ENCODE measurements around the gene ERLEC1.
"Not testable (repeated sequence)": the region's sequence is repeated elsewhere in the genome, so short reads cannot be mapped to it uniquely, and the experiment has no call there.

ERLEC1 gene

GRCh38 chr2:53841651-53842050 is 54.8 kb downstream of the ERLEC1 start:
- DNase-seq = not testable (repeated sequence)

- DNase-seq = no peak
Measured at GRCh38 chr2:53842891-53843290, 56.0 kb downstream of the ERLEC1 start.

GRCh38 chr2:53843595-53843994 is 56.8 kb downstream of the ERLEC1 start:
- no peak for DNase-seq

DNA sequence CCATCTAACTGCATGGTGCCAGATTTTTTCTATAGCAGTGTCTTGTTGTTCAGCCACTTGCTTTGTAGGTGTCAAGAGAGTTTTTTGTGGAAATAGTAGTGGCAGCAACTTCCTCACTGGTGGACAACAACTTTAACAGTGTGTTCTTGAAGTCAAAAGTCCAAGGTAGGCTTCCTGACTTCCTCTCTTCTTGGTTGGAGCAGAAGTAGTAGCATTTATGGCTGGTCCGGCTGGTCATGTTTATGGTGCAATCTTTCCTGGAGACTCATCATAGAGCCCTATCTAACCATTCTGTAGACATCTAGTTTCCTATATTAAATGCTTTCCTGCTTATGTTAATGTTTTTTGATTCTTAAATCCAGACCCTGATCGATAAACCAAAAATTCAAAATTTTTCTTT is 61.2 kb downstream of the ERLEC1 start:
- DNase-seq = no peak

GRCh38 chr2:53851052-53851757 is 64.4 kb downstream of the ERLEC1 start:
- DNase-seq = not testable (repeated sequence)

GRCh38 chr2:53852532-53852931 is 65.7 kb downstream of the ERLEC1 start:
- DNase-seq = no peak

DNA sequence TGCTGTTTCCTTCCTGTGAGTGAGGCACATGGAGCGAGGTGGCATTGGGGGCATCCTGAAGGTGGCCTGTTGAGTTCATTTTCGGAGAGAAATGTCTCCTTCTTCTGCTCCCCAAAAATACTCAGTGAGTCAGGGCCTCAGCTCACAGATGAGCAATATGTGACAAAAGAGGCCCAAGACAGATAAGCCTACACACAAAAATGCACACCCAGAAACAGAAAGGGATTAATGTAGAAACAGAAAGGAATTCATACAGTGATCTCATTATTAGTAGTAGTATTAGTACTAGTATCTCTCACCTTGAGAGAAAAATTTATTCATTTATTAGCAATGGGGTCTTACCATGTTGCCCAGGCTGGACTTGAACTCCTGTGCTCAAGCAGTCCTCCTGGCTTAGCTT is 67.8 kb downstream of the ERLEC1 start:
- DNase-seq = no peak

DNA sequence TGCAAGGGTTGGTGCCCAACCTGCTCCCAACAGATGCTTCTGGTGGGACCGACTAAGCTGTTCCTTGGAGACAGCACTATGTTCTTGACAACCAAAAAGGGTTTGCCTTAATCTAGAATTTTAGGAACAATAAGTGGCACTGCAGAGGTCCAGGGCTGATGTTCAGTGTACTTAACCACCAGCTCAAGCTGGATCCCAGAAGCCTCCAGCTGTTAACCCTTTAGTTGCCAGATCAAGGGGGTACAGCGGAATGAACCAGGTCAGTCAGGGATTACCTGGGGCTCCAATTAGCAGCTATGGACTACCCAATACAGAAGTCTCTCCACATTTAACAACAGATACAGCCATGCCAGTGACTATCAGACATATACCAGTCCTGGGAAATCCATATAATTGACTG is 69.4 kb downstream of the ERLEC1 start:
- no peak for DNase-seq

DNA sequence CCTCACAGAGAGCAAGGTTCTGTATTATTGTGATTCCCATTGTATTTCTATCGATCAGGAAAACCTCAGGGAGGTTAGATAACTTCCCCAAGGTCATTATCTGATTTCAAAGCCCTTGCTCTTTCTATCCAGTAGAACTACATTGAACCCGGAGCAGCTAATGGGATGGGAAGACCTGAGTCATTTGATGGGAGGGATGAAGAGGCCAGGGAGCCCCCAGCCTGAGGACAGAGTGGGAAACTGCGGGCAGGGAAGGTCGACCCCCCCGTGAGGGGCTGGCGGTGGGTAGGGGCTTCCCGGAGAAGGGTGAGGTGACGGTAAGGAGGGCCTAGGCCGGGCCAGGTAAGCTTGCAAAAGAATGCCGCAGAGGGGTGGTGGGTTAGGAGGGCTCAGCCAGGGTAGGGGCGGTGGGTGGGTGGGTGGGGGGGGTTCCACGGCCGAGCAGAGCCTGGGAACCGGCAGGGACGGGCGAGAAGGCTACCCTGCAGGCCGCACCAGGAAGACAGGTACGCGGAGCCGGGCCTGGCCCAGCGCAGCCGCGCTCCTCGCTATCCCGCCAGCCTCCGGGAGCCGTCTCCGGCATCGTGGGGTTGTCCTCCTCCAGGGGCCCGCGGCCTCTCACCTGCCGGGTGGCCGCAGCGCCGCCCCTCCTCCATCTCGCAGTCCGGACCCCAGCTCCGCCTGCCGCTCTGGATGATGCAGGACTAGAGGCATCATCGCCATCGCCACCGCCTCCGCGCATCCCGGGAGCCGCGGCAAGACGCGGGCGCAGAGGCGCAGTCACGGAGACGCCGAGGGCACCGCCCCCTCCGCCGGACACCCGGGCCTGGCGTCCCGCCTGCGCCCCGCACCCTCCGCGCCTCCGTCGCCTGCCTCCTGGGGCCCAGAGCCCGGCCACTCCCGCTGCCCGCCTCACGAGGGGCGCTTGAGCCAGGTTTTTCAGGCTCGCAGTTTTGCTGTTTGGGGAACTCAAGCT is 72.7 kb downstream of the ERLEC1 start, which contains the start of gene GPR75:
Gene GPR75, minus strand, starts transcription at position 762 of the 976 bp plus-strand sequence. CDS start 5,211 bp downstream, outside the sequence.
- no peak for DNase-seq

- no peak for DNase-seq
Measured at GRCh38 chr2:53861824-53862223, 75.0 kb downstream of the ERLEC1 start.

GRCh38 chr2:53863538-53864227 is 76.8 kb downstream of the ERLEC1 start:
- DNase-seq = no peak

DNA sequence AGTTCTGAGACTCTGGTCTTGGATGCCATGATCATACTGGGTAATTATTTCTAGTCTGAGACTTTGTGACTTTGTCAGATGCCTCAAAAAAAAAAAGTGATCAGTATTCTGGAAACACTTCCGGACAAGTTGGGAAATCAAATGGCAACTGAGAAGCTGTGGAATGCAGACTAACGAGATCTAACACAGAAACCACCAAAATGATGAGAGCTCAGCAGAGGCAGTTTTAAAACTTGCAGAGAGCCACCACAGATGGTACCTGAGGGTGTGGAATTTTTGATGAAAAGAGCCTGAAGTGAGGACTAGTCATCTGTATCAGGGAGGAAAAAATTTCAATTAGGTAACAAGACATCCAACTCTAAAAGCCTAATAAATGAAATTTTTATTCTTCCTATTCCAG is 78.4 kb downstream of the ERLEC1 start:
- DNase-seq = no peak

DNA sequence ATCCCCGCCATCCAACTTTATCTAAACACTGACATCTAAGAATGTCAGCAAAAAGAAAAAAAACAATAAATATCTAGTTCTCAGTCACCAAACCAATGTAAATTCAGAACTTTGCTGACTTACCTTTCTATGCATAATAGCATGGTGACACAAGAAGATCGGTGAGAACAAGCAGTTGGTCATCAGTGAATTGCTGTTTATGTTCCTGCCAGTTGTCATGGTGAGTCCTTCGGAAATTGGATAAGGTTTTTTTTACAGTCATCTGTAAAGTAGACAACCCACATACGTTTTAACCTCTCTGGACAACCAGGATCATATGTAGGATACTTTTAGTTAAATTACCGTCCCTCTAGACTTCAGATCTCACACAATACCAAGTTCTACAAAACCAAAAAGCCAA is 79.1 kb downstream of the ERLEC1 start:
- no peak for DNase-seq

DNA sequence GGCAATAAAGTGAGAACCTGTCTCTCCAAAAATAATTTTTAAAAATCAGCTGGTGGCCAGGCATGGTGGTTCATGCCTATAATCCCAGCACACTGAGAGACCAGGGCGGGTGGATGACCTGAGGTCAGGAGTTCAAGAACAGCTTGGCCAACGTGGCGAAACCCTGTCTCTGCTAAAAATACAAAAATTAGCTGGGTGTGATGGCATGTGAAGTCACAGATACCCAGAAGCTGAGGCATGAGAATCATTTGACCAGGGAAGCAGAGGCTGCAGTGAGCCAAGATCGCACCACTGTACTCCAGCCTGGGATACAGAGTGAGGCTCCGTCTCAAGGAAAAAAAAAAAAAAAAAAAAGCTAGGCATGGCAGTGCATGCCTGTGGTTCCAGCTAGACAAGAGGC is 80.3 kb downstream of the ERLEC1 start:
- DNase-seq = no peak

- no peak for DNase-seq
Measured at GRCh38 chr2:53867773-53868172, 80.9 kb downstream of the ERLEC1 start.
